H1 (cell line): Measurements from ENCODE around the gene RALGDS. TPM values are rescaled to one million over a fixed set of nuclear protein-coding genes. Genes with fewer than 3 reads are reported as not detected.

Experiments
- EP300 ChIP-seq, 2 experiments: IDR thresholded peaks; 1 replicate in 1 of 2; 2 replicates in 1 of 2; pipeline ENCODE4 v1.6.1; 2011 to 2012; ENCODE audit warnings: low read depth in 2 of 2, low read length in 2 of 2, mild to moderate bottlenecking in 2 of 2, borderline replicate concordance in 1 of 2, inconsistent platforms in 1 of 2, moderate library complexity in 1 of 2
- HDAC6 ChIP-seq: IDR thresholded peaks from one replicate; pipeline ENCODE4 v1.7.1; 2012; ENCODE audit warnings: low read depth, mild to moderate bottlenecking, inconsistent platforms, low read length, moderate library complexity
- NANOG ChIP-seq: IDR thresholded peaks from 2 replicates; pipeline ENCODE4 v1.6.1; 2011; ENCODE audit warnings: low read length, low read depth, mild to moderate bottlenecking, inconsistent platforms; ENCODE audit not compliant: insufficient read depth, poor library complexity, severe bottlenecking
- RBBP5 ChIP-seq: IDR thresholded peaks from 2 replicates; pipeline ENCODE4 v1.7.1; 2012; ENCODE audit warnings: low read depth, mild to moderate bottlenecking, inconsistent platforms, low read length, moderate library complexity, borderline replicate concordance
- RXRA ChIP-seq: IDR thresholded peaks from 2 replicates; pipeline ENCODE4 v1.6.1; 2011; ENCODE audit warnings: low read depth, mild to moderate bottlenecking, low read length, moderate library complexity; ENCODE audit not compliant: insufficient read depth
- SP1 ChIP-seq: IDR thresholded peaks from 2 replicates; pipeline ENCODE4 v1.6.1; 2011; ENCODE audit warnings: low read depth, low read length
- TAF7 ChIP-seq: optimal IDR thresholded peaks from 2 replicates; pipeline ENCODE3; 2011; ENCODE audit warnings: low read depth, mild to moderate bottlenecking, inconsistent platforms, low read length, moderate library complexity, borderline replicate concordance
- ZNF274 ChIP-seq: IDR thresholded peaks from 2 replicates; pipeline ENCODE4 v1.7.0; 2012; ENCODE audit warnings: low read length, borderline replicate concordance; ENCODE audit errors: extremely low read depth
- polyA plus RNA-seq, 7 experiments: library from polyadenylated mRNA; depleted of rRNA in 3 of 7; stranded (reverse) in 5 of 7; unstranded in 2 of 7; fragments of >200 nt in 5 of 7; fragments of 200-250 nt in 2 of 7; gene quantifications; 1 replicate in 5 of 7; 2 replicates in 1 of 7; 4 replicates in 1 of 7; pipeline versions ENCODE4 v1.2.1 to v1.2.3, GENCODE V29; 2011 to 2013; ENCODE audit warnings: missing spikeins in 2 of 7, mixed read lengths in 2 of 7
- total RNA-seq: library from RNA; stranded (reverse); fragmentation: NEBNext Ultra II Directional; extraction: Animal tissue kit (Norgen Biotek cat#: 25700); gene quantifications from 2 replicates; pipeline ENCODE4 v1.2.1, GENCODE V29; 2021
- TF ChIP-seq, protein P1 (sequence below): fragments of 300-600 bp; sonication (generic); IDR thresholded peaks from 2 replicates; pipeline ENCODE4 v1.7.1; 2012; ENCODE audit warnings: low read length, moderate library complexity, mild to moderate bottlenecking, inconsistent platforms; ENCODE audit not compliant: insufficient replicate concordance

Gene RALGDS
- total and polyA plus RNA-seq, 2 of the 8 experiments (the other 6 are each of a cell fraction or from before 2014, with no cell fraction given), result 14.5 to 25.5 TPM

DNA sequence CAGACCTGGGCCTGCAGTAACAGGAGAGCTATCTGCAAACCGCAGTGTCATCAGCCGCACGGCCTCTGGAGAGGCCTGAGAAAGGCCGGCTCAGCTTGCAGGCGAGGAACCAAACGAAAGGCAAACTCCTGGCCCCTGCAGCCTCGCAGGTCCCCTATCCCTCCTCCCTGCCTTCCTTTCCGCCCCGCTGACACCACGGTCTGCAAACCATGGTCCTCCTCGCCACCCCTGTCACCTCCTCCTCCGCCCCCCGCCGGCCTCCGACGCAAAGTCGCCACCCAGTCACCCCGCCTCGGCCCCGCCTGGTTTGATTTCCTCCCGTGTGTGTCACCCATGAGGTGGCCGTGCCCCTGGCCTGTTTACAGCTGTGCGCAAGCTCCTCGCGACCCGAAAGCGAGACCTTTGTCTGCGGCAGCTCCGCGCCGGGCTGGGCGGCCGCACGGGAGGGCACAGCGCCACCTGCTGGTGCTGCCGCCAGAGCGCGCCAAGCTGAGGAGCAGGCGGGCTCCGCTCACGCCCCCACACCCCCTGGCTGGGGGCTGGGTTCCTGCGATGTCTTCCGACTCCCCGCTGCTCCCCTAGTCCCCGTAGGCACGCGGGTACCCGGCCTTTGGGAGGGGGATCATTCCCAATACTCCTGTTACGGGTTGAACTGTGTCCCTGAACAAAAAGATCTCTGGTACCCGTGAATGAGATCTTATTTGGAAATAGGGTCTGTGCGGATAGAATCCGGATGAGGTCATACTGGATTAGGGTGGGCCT, 23.3 kb upstream of the RALGDS start (continued):
- TF ChIP-seq EP300 (IDR thresholded peaks at IDR 0.05; ENCODE audit: borderline replicate concordance in 1 of 2, low read depth in 2 of 2, low read length in 2 of 2) (peak in 1 of 2 experiments; percentile 5; a peak in 1 of 3 replicates), SP1 (no peak), HDAC6 (no peak), RXRA (no peak), NANOG (no peak), TAF7 (no peak), ZNF274 (no peak), RBBP5 (no peak)
- TF ChIP-seq, protein P1, sequence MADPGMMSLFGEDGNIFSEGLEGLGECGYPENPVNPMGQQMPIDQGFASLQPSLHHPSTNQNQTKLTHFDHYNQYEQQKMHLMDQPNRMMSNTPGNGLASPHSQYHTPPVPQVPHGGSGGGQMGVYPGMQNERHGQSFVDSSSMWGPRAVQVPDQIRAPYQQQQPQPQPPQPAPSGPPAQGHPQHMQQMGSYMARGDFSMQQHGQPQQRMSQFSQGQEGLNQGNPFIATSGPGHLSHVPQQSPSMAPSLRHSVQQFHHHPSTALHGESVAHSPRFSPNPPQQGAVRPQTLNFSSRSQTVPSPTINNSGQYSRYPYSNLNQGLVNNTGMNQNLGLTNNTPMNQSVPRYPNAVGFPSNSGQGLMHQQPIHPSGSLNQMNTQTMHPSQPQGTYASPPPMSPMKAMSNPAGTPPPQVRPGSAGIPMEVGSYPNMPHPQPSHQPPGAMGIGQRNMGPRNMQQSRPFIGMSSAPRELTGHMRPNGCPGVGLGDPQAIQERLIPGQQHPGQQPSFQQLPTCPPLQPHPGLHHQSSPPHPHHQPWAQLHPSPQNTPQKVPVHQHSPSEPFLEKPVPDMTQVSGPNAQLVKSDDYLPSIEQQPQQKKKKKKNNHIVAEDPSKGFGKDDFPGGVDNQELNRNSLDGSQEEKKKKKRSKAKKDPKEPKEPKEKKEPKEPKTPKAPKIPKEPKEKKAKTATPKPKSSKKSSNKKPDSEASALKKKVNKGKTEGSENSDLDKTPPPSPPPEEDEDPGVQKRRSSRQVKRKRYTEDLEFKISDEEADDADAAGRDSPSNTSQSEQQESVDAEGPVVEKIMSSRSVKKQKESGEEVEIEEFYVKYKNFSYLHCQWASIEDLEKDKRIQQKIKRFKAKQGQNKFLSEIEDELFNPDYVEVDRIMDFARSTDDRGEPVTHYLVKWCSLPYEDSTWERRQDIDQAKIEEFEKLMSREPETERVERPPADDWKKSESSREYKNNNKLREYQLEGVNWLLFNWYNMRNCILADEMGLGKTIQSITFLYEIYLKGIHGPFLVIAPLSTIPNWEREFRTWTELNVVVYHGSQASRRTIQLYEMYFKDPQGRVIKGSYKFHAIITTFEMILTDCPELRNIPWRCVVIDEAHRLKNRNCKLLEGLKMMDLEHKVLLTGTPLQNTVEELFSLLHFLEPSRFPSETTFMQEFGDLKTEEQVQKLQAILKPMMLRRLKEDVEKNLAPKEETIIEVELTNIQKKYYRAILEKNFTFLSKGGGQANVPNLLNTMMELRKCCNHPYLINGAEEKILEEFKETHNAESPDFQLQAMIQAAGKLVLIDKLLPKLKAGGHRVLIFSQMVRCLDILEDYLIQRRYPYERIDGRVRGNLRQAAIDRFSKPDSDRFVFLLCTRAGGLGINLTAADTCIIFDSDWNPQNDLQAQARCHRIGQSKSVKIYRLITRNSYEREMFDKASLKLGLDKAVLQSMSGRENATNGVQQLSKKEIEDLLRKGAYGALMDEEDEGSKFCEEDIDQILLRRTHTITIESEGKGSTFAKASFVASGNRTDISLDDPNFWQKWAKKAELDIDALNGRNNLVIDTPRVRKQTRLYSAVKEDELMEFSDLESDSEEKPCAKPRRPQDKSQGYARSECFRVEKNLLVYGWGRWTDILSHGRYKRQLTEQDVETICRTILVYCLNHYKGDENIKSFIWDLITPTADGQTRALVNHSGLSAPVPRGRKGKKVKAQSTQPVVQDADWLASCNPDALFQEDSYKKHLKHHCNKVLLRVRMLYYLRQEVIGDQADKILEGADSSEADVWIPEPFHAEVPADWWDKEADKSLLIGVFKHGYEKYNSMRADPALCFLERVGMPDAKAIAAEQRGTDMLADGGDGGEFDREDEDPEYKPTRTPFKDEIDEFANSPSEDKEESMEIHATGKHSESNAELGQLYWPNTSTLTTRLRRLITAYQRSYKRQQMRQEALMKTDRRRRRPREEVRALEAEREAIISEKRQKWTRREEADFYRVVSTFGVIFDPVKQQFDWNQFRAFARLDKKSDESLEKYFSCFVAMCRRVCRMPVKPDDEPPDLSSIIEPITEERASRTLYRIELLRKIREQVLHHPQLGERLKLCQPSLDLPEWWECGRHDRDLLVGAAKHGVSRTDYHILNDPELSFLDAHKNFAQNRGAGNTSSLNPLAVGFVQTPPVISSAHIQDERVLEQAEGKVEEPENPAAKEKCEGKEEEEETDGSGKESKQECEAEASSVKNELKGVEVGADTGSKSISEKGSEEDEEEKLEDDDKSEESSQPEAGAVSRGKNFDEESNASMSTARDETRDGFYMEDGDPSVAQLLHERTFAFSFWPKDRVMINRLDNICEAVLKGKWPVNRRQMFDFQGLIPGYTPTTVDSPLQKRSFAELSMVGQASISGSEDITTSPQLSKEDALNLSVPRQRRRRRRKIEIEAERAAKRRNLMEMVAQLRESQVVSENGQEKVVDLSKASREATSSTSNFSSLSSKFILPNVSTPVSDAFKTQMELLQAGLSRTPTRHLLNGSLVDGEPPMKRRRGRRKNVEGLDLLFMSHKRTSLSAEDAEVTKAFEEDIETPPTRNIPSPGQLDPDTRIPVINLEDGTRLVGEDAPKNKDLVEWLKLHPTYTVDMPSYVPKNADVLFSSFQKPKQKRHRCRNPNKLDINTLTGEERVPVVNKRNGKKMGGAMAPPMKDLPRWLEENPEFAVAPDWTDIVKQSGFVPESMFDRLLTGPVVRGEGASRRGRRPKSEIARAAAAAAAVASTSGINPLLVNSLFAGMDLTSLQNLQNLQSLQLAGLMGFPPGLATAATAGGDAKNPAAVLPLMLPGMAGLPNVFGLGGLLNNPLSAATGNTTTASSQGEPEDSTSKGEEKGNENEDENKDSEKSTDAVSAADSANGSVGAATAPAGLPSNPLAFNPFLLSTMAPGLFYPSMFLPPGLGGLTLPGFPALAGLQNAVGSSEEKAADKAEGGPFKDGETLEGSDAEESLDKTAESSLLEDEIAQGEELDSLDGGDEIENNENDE, result no peak
